Spleen (tissue), 11 donors: ENCODE data around the gene MAP2K1. TPM values are rescaled to one million over a fixed set of nuclear protein-coding genes. Genes with fewer than 3 reads are reported as not detected.

Experiments used
- DNase-seq: peaks from one replicate; pipeline ENCODE4 v3.0.0-alpha.2; 2020
- H3K27ac ChIP-seq, 8 donors: fragments of 200-600 bp; sonication (generic) in 7 of 8; 1 replicate in 4 of 8; 2 replicates in 4 of 8; pipeline versions ENCODE4 v1.5.0 to v1.8.0; 2016 to 2021; ENCODE audit warnings: inconsistent platforms in 4 of 8, mild to moderate bottlenecking in 4 of 8, moderate library complexity in 1 of 8
- H3K27me3 ChIP-seq, 7 donors: fragments of 200-600 bp; sonication (generic) in 6 of 7; replicated peaks in 1 of 7; 1 replicate in 4 of 7; 2 replicates in 3 of 7; pipeline versions ENCODE4 v1.5.0 to v1.8.0; 2016 to 2021; ENCODE audit warnings: inconsistent platforms in 3 of 7, mild to moderate bottlenecking in 1 of 7
- H3K36me3 ChIP-seq, 6 donors: fragments of 200-600 bp; sonication (generic) in 5 of 6; 1 replicate in 4 of 6; 2 replicates in 2 of 6; pipeline versions ENCODE4 v1.5.0 to v1.8.0; 2016 to 2021; ENCODE audit warnings: inconsistent platforms in 2 of 6
- H3K4me1 ChIP-seq, 6 donors: fragments of 200-600 bp; sonication (generic) in 5 of 6; 1 replicate in 3 of 6; 2 replicates in 3 of 6; pipeline versions ENCODE4 v1.5.0 to v1.8.0; 2016 to 2021; ENCODE audit warnings: inconsistent platforms in 3 of 6
- H3K4me3 ChIP-seq, 8 donors: fragments of 200-600 bp; sonication (generic) in 7 of 8; 1 replicate in 4 of 8; 2 replicates in 4 of 8; pipeline versions ENCODE4 v1.5.0 to v1.8.0; 2016 to 2021; ENCODE audit warnings: inconsistent platforms in 4 of 8, mild to moderate bottlenecking in 4 of 8, moderate library complexity in 2 of 8
- H3K9me3 ChIP-seq, 8 donors: fragments of 200-600 bp; sonication (generic) in 7 of 8; 1 replicate in 4 of 8; 2 replicates in 4 of 8; pipeline versions ENCODE4 v1.5.0 to v1.8.0; 2016 to 2021; ENCODE audit warnings: inconsistent platforms in 4 of 8
- POLR2A ChIP-seq, 3 donors: fragments of 450-650 bp; IDR thresholded peaks; one replicate each; pipeline ENCODE4 v1.5.1; 2017; ENCODE audit warnings: antibody characterized with exemption in 3 of 3, mild to moderate bottlenecking in 1 of 3
- POLR2AphosphoS5 ChIP-seq, 3 donors: sonication (generic); formaldehyde crosslinking; IDR thresholded peaks; one replicate each; pipeline ENCODE4 v1.5.1; 2017; ENCODE audit warnings: antibody characterized with exemption in 3 of 3
- WGBS, 5 donors: extraction: QIAGEN DNeasy Blood & Tissue Kit in 3 of 5; methylation state at CpG; one replicate each; pipeline versions ENCODE4 v1.1.5 to v1.1.7; 2013 to 2018; 5-methylcytosine and 5-hydroxymethylcytosine counted together
- intact Hi-C: fragments of 100-400 bp; cut with DNase I; formaldehyde crosslinking; loops from one replicate; pipeline ENCODE4 v1.15.0; 2023; ENCODE audit warnings: low total_unique reads
- polyA plus RNA-seq, 3 donors: library from polyadenylated mRNA; stranded (reverse); fragments of 200-250 nt; gene quantifications; one replicate each; pipeline ENCODE4 v1.2.1, GENCODE V29; 2013
- total RNA-seq, 7 donors: library from RNA; depleted of rRNA in 3 of 7; stranded (reverse); fragments of >200 nt in 3 of 7; fragmentation: NEBNext Ultra II Directional in 4 of 7; extraction: Animal tissue kit (Norgen Biotek cat#: 25700) in 4 of 7; gene quantifications; one replicate each; pipeline versions ENCODE4 v1.1.0 to v1.2.1, GENCODE V29; 2016 to 2021
- TF ChIP-seq, protein P1 (sequence below), 11 experiments: fragments of 200-600 bp in 7 of 11; fragments of 450-650 bp in 4 of 11; sonication (generic) in 4 of 11; IDR thresholded peaks in 8 of 11; conservative IDR thresholded peaks in 3 of 11; 1 replicate in 7 of 11; 2 replicates in 4 of 11; pipeline versions ENCODE4 v1.4.0 to v1.8.0; 2016 to 2021; ENCODE audit warnings: antibody characterized with exemption in 11 of 11, inconsistent platforms in 4 of 11, mild to moderate bottlenecking in 1 of 11
- donor health status: healthy with polysubstance abuse.
- donor health status: DM: no; HTN: no; CAD: no; lungs with moderate emphysema.
- donor health status: DM: no; HTN: no; CAD: no.
- donor health status: Bipolar disorder and iron deficiency.
- donor health status: healthy.
- donor health status: DM: no; HTN: no; CAD: no.
- donor health status: DM: yes; HTN: yes; CAD: no.

Gene MAP2K1
- total and polyA plus RNA-seq, 10 donors, result 20.2 to 56.9 (median 40.7) TPM

DNA sequence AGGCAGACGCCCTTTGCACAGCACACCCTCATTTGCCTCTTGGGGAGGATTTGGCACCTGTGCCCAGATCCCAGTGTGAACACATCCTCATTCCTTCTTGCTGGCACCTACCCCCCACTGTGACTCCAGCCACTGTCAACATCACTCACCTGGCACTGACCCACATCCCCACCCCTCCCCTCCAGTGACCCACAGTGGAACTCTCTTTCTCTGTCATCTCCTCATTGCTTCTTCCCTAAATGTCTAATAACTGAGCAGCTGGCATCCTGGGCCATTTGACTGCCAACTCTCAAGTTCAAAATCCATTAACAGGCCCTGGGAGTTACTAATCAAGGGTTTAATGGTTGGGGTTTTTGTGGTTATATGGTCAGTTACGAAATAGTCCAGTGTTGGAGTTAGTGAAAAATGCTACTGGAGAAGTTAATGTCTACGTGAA is 96.4 kb downstream of the MAP2K1 start:
- Histone ChIP-seq H3K36me3 (peaks cover 0 to 75% (median 41%) of the 10 kb centered on the region in 6 donors), H3K9me3 (no peaks in the 10 kb centered on the region), H3K4me3 (no peak overlapping the region), H3K27me3 (no peaks in the 10 kb centered on the region), H3K27ac (no peak overlapping the region), H3K4me1 (no peaks in the 10 kb centered on the region)
- no peak for DNase-seq
- TF ChIP-seq POLR2AphosphoS5 (IDR thresholded peaks at IDR 0.05) (no peak), POLR2A (IDR thresholded peaks at IDR 0.05) (no peak)
- TF ChIP-seq, protein P1, sequence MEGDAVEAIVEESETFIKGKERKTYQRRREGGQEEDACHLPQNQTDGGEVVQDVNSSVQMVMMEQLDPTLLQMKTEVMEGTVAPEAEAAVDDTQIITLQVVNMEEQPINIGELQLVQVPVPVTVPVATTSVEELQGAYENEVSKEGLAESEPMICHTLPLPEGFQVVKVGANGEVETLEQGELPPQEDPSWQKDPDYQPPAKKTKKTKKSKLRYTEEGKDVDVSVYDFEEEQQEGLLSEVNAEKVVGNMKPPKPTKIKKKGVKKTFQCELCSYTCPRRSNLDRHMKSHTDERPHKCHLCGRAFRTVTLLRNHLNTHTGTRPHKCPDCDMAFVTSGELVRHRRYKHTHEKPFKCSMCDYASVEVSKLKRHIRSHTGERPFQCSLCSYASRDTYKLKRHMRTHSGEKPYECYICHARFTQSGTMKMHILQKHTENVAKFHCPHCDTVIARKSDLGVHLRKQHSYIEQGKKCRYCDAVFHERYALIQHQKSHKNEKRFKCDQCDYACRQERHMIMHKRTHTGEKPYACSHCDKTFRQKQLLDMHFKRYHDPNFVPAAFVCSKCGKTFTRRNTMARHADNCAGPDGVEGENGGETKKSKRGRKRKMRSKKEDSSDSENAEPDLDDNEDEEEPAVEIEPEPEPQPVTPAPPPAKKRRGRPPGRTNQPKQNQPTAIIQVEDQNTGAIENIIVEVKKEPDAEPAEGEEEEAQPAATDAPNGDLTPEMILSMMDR (IDR thresholded peaks at IDR 0.05 in 8 of 11, conservative IDR thresholded peaks at IDR 0.05 in 3 of 11), result no peak
- WGBS, 5 donors, result 58 to 85% (median 66%) methylated on average over 3 of the region's 3 CpGs
- intact Hi-C loops, result no loop called here

GRCh38 chr15:66484539-66485112 is 97.9 kb downstream of the MAP2K1 start:
- no peaks in the 10 kb centered on the region for H3K27me3 ChIP-seq
- H3K4me3 ChIP-seq, result no peak overlapping the region
- H3K9me3 ChIP-seq, result no peaks in the 10 kb centered on the region
- TF ChIP-seq POLR2AphosphoS5 (IDR thresholded peaks at IDR 0.05), result no peak
- TF ChIP-seq, protein P1 (IDR thresholded peaks at IDR 0.05 in 8 of 11, conservative IDR thresholded peaks at IDR 0.05 in 3 of 11), result no peak
- TF ChIP-seq POLR2A (IDR thresholded peaks at IDR 0.05), result no peak
- H3K4me1 ChIP-seq, result no peaks in the 10 kb centered on the region
- no peak for DNase-seq
- peaks cover 0 to 90% (median 54%) of the 10 kb centered on the region in 6 donors for H3K36me3 ChIP-seq
- H3K27ac ChIP-seq, result no peak overlapping the region
- WGBS, 5 donors, result 96 to 100% (median 96%) methylated on average over 5 of the region's 5 CpGs
- intact Hi-C loops, result no loop called here

DNA sequence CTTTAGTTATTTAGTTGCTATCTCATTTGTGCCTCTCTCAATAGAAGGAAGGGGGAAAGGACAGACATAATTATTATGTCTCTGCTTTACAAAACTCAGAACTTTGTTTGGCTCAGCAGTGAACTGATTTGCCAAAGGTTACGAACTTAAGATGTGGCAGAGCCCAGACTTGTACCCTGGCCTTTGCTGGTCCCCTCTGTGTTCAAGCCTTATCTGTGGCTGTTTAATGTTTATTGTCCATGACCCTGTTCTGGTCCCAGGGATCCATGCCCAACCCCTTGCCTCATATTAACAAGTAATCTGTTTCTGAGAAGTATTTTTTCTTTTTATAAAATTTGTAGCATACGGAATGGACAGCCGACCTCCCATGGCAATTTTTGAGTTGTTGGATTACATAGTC is 100.2 kb downstream of the MAP2K1 start:
- no peak overlapping the region for H3K4me3 ChIP-seq
- no peak overlapping the region for H3K27ac ChIP-seq
- WGBS, 5 donors, result 90 to 99% (median 95%) methylated on average over 3 of the region's 3 CpGs
- TF ChIP-seq, protein P1 (IDR thresholded peaks at IDR 0.05 in 8 of 11, conservative IDR thresholded peaks at IDR 0.05 in 3 of 11), result no peak
- TF ChIP-seq POLR2AphosphoS5 (IDR thresholded peaks at IDR 0.05) (no peak), POLR2A (IDR thresholded peaks at IDR 0.05) (no peak)
- no peak for DNase-seq
- intact Hi-C loops, result no loop called here
- peaks cover 0 to 5% (median 0%) of the 10 kb centered on the region in 6 donors for H3K4me1 ChIP-seq
- H3K27me3 ChIP-seq, result no peaks in the 10 kb centered on the region
- H3K36me3 ChIP-seq, result peaks cover 3 to 99% (median 71%) of the 10 kb centered on the region in 6 donors
- H3K9me3 ChIP-seq, result no peaks in the 10 kb centered on the region

DNA sequence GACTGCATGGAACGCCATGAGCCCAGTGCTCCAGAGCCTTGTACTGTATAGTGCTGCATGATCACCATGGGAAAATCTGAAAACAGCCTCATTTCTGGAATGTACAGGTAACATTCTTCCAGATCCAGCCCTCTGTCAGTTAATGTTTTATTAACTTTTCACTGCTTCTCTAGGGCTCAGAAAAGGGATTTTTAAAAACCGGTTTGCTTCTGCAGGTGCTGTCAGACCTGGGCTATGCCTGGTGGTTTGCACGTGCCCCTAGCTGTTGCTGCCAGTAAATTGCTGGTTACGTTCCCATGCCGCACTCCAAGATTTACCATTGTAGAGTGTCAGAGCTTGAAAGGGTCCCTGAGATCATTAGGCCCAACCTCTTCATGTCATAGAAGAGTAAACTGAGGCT is 101.8 kb downstream of the MAP2K1 start:
- intact Hi-C loops, result no loop called here
- no peaks in the 10 kb centered on the region for H3K27me3 ChIP-seq
- peaks cover 3 to 100% (median 74%) of the 10 kb centered on the region in 6 donors for H3K36me3 ChIP-seq
- no peaks in the 10 kb centered on the region for H3K9me3 ChIP-seq
- no peak overlapping the region for H3K27ac ChIP-seq
- no peak for DNase-seq
- H3K4me3 ChIP-seq, result no peak overlapping the region
- 88 to 97% (median 95%) methylated on average over 5 of the region's 5 CpGs for WGBS, 5 donors
- H3K4me1 ChIP-seq, result peaks cover 0 to 12% (median under 1%) of the 10 kb centered on the region in 6 donors
- TF ChIP-seq, protein P1 (IDR thresholded peaks at IDR 0.05 in 8 of 11, conservative IDR thresholded peaks at IDR 0.05 in 3 of 11), result no peak
- TF ChIP-seq POLR2A (IDR thresholded peaks at IDR 0.05) (no peak), POLR2AphosphoS5 (IDR thresholded peaks at IDR 0.05) (no peak)
